K562 (cell line): ENCODE measurements around the gene SIRT5. TPM values are rescaled to one million over a fixed set of nuclear protein-coding genes. Genes with fewer than 3 reads are reported as not detected.

Source experiments
- ATAC-seq: fragments of 200-7000 bp; cut with Tn5 transposase; 3 replicates; pipeline ENCODE4 v1.9.1; 2020; ENCODE audit warnings: moderate library complexity
- BruUV-seq: library from RNA; stranded (reverse); fragments of 400-500 nt; replicated peaks from 2 replicates; lab custom pipeline; 2021; lab: Mats Ljungman, UMichigan
- CTCF ChIA-PET: fragments of 300-600 bp; formaldehyde crosslinking; extraction: SDS; loops from one replicate; lab custom pipeline; 2021; ENCODE audit warnings: low intra/inter-chr PET ratio; lab: Yijun Ruan, JAX
- POLR2A ChIA-PET: fragments of 300-600, 350-650 bp; sonication (Branson Sonifier 250); formaldehyde crosslinking; extraction: SDS; loops from one replicate; lab custom pipeline; 2021; ENCODE audit warnings: antibody characterized with exemption, inconsistent platforms; lab: Yijun Ruan, JAX
- DNase-seq, 4 experiments: peaks; one replicate each; pipeline versions ENCODE4 v3.0.0 to v3.0.0-alpha.2; 2011 to 2018; ENCODE audit warnings: low spot score in 3 of 4, mixed read lengths in 3 of 4; ENCODE audit errors: extremely low read depth in 1 of 4
- FAIRE-seq: peaks from 2 replicates; lab custom pipeline; 2011; peaks lifted over from hg19 to GRCh38; lab: Jason Lieb, UNC
- H2AFZ ChIP-seq: 2 replicates; pipeline ENCODE4 v1.6.0; 2011; ENCODE audit warnings: low read depth, low read length, control low read depth, inconsistent platforms
- H3K27ac ChIP-seq: fragments of 200-600 bp; 3 replicates; pipeline ENCODE4 v1.8.0; 2011; ENCODE audit warnings: low read depth, mild to moderate bottlenecking, control low read depth, inconsistent platforms, low read length, moderate library complexity, mixed read lengths; ENCODE audit errors: extremely low read depth
- H3K27me3 ChIP-seq, 2 experiments: fragments of 300-600 bp in 1 of 2; 2 replicates in 1 of 2; 3 replicates in 1 of 2; pipeline versions ENCODE4 v1.6.0 to v1.8.0; 2011; ENCODE audit warnings: inconsistent platforms in 2 of 2, low read length in 2 of 2, mild to moderate bottlenecking in 1 of 2, mixed read lengths in 1 of 2, moderate library complexity in 1 of 2; ENCODE audit not compliant: control insufficient read depth in 2 of 2, insufficient read depth in 2 of 2
- H3K36me3 ChIP-seq: fragments of 300-600 bp; 3 replicates; pipeline ENCODE4 v1.8.0; 2011; ENCODE audit warnings: mild to moderate bottlenecking, low read length, inconsistent platforms; ENCODE audit not compliant: control insufficient read depth, insufficient read depth
- H3K4me1 ChIP-seq, 2 experiments: fragments of 200-600 bp in 1 of 2; replicated peaks in 1 of 2; 2 replicates in 1 of 2; 3 replicates in 1 of 2; pipeline versions ENCODE4 v1.5.1 to v1.8.0; 2011; ENCODE audit warnings: inconsistent platforms in 2 of 2, low read length in 2 of 2, mild to moderate bottlenecking in 1 of 2, mixed read lengths in 1 of 2, moderate library complexity in 1 of 2; ENCODE audit not compliant: control insufficient read depth in 2 of 2, insufficient read depth in 2 of 2
- H3K4me2 ChIP-seq: 2 replicates; pipeline ENCODE4 v1.6.1; 2011; ENCODE audit warnings: low read length, control low read depth, inconsistent platforms, mixed read lengths; ENCODE audit not compliant: insufficient read depth
- H3K4me3 ChIP-seq: fragments of 200-600 bp; sonication (generic), shearing (Covaris generic); 2 replicates; pipeline ENCODE4 v1.5.1; 2016; ENCODE audit warnings: control low read depth, inconsistent platforms
- H3K79me2 ChIP-seq: fragments of 200-600 bp; 3 replicates; pipeline ENCODE4 v1.8.0; 2011; ENCODE audit warnings: low read length, inconsistent platforms; ENCODE audit not compliant: control insufficient read depth, insufficient read depth
- H3K9ac ChIP-seq, 2 experiments: 2 replicates each; pipeline versions ENCODE4 v1.6.0 to v1.6.1; 2011; ENCODE audit warnings: low read depth in 2 of 2, low read length in 2 of 2, control low read depth in 1 of 2, inconsistent platforms in 1 of 2, mild to moderate bottlenecking in 1 of 2, mixed read lengths in 1 of 2; ENCODE audit not compliant: insufficient read depth in 1 of 2
- H3K9me1 ChIP-seq: one replicate; pipeline ENCODE4 v1.6.0; 2011; ENCODE audit warnings: inconsistent platforms, mild to moderate bottlenecking, low read length, moderate library complexity; ENCODE audit not compliant: control insufficient read depth, insufficient read depth
- H3K9me3 ChIP-seq: replicated peaks from 2 replicates; pipeline ENCODE4 v1.5.1; 2011; ENCODE audit warnings: low read depth, low read length, inconsistent platforms; ENCODE audit not compliant: control insufficient read depth, insufficient read depth
- H4K20me1 ChIP-seq: replicated peaks from 2 replicates; pipeline ENCODE4 v1.6.1; 2011; ENCODE audit warnings: low read length, inconsistent platforms, mixed read lengths; ENCODE audit not compliant: control insufficient read depth, insufficient read depth
- PBX2 ChIP-seq, 2 experiments: IDR thresholded peaks in 1 of 2; conservative IDR thresholded peaks in 1 of 2; 2 replicates each; pipeline ENCODE4 v1.6.1; 2016; ENCODE audit warnings: low read depth in 2 of 2, mild to moderate bottlenecking in 1 of 2, missing compliant biosample characterization in 1 of 2, missing genetic modification characterization in 1 of 2, moderate library complexity in 1 of 2
- PCBP1 ChIP-seq: fragments of 200-400 bp; formaldehyde crosslinking; IDR thresholded peaks from 2 replicates; pipeline ENCODE4 v1.6.1; 2018; ENCODE audit warnings: mild to moderate bottlenecking, low read depth, low read length; ENCODE audit not compliant: poor library complexity, severe bottlenecking
- PHF21A ChIP-seq: fragments of 450-650 bp; IDR thresholded peaks from 2 replicates; pipeline ENCODE4 v1.6.1; 2017; ENCODE audit warnings: low read depth, borderline replicate concordance
- PHTF2 ChIP-seq: fragments of 250-450 bp; sonication (Bioruptor Pico); IDR thresholded peaks from 2 replicates; pipeline ENCODE4 v1.5.0; 2021; ENCODE audit warnings: mild to moderate bottlenecking
- ZNF277 ChIP-seq: fragments of 250-450 bp; sonication (Bioruptor Pico); IDR thresholded peaks from 2 replicates; pipeline ENCODE4 v1.8.0; 2022; ENCODE audit warnings: inconsistent platforms, mild to moderate bottlenecking, moderate library complexity, borderline replicate concordance
- ZNF507 ChIP-seq: conservative IDR thresholded peaks from 2 replicates; pipeline ENCODE4 v1.6.1; 2017; ENCODE audit warnings: missing genetic modification characterization, missing compliant biosample characterization
- WGBS: fragments of 100-300 bp; shearing (Covaris generic); methylation state at CpG from one replicate; pipeline ENCODE4 v1.1.6; 2016; ENCODE audit warnings: low coverage, mixed read lengths; ENCODE audit not compliant: insufficient coverage; ENCODE audit errors: missing lambda C conversion rate; 5-methylcytosine and 5-hydroxymethylcytosine counted together
- in situ Hi-C: fragments of 300-500 bp; cut with MboI; formaldehyde crosslinking; loops from 4 replicates; pipeline ENCODE4 v1.15.0; 2018; ENCODE audit warnings: inconsistent platforms, mixed read lengths
- intact Hi-C: fragments of 100-400 bp; cut with micrococcal nuclease; formaldehyde crosslinking; loops from 2 replicates; pipeline ENCODE4 v1.14.2; 2022
- polyA plus RNA-seq, 8 experiments: library from polyadenylated mRNA; depleted of rRNA in 4 of 8; stranded (reverse) in 5 of 8; unstranded in 3 of 8; fragments of >200 nt; fragmentation: Nextera tagmentation in 2 of 8; fragmentation: Illumina TruSeq in 1 of 8; extraction: Ambion mirVana in 2 of 8; extraction: Trizol in 1 of 8; gene quantifications; 2 replicates each; pipeline versions ENCODE4 v1.2.1 to v1.2.3, GENCODE V29; 2011 to 2014; ENCODE audit warnings: inconsistent platforms in 1 of 8, missing spikeins in 1 of 8
- total RNA-seq, 7 experiments: library from RNA; depleted of rRNA in 6 of 7; stranded (reverse); fragments of >200 nt in 6 of 7; fragmentation: Illumina TruSeq in 2 of 7; extraction: Trizol in 2 of 7; gene quantifications; 2 replicates each; pipeline versions ENCODE4 v1.2.1 to v1.2.3, GENCODE V29; 2011 to 2021; ENCODE audit warnings: low replicate concordance in 1 of 7

The SIRT5 gene
- total and polyA plus RNA-seq, 9 of the 15 experiments (the other 6 are each of a cell fraction or from before 2014, with no cell fraction given) = 2.1 to 15.7 (median 11.4) TPM

DNA sequence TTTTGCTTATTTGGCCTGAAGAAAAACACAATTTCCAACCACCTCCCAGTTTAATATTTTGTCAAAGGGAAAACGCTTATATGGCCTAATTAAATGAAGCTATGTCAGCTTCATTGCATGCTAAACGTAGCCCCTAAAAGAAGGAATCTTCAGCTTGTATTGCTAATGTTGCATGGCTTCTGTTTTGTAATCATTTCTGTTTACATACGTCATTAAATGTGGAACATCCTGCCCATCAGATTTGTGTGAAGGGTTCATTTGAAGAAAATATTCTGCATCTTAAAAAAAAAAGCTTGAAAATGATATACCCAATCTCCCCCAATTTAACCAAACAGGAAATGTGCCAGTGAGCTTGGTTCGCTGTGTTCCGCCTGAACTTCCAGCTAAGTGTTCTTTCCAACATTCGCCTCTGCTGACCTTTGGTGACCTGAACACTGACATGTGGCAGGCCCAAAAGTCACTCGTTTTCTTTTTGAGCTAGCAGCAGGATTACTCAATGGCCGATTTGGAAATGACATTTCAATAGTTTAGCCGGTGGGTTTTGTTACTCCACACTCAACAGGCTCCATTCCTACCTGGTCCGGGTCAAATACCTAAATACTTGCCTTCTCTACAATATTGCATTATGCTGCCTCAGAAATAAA is 12.7 kb upstream of the SIRT5 start:
- no peaks in the 10 kb centered on the region for H3K79me2 ChIP-seq
- BruUV-seq = no TSS peak

DNA sequence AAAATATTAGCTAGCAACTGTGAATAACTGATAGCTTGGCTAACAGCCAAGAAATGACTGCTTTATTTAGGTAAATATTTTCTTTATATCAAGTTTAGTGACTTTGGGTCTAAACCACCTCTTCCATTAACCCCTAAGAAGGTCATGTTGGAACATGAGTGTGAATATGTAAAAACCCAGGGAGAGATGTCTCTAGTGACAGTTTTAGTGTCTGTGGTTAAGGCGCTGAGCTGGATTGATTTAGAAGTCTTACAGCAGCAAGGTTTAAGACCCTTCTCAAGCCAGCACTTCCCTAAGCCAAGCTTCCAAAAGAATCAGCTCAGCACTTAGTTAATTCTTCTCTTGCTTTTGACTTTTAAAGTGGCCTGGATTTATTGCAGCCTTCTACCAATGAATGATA is 11.4 kb upstream of the SIRT5 start:
- Histone ChIP-seq H3K9ac (no peak overlapping the region), H3K79me2 (no peaks in the 10 kb centered on the region), H3K9me3 (no peaks in the 10 kb centered on the region), H2AFZ (no peak overlapping the region), H4K20me1 (no peaks in the 10 kb centered on the region), H3K27me3 (peaks cover 0 to 11% of the 10 kb centered on the region in 2 experiments; a peak in 1 of 5 replicates), H3K27ac (no peak overlapping the region), H3K36me3 (no peaks in the 10 kb centered on the region), H3K4me2 (no peak overlapping the region), H3K4me3 (no peak overlapping the region), H3K9me1 (no peaks in the 10 kb centered on the region), H3K4me1 (no peaks in the 10 kb centered on the region)
- ATAC-seq = no peak
- no peak for DNase-seq
- POLR2A ChIA-PET = interaction anchor here (0.8 kb wide), 1 partner anchor 12 kb away, joined by 6 read pairs; the partner anchor contains the start of gene SIRT5
- in situ Hi-C loops (no loop called here), intact Hi-C loops (no loop called here)
- CTCF ChIA-PET = no interaction called here
- 47% methylated on average over 1 of the region's 1 CpG for WGBS
- FAIRE-seq = no peak
- no TSS peak for BruUV-seq
- TF ChIP-seq PCBP1 = no peak
- no peak for TF ChIP-seq PHTF2 (CRISPR knock-in tag)
- no peak for TF ChIP-seq PBX2 (CRISPR knock-in tag; IDR thresholded peaks at IDR 0.05; ENCODE audit: low read depth)
- peak; percentile 84 for TF ChIP-seq PBX2 (tag; conservative IDR thresholded peaks at IDR 0.05; ENCODE audit: low read depth)
- no peak for TF ChIP-seq ZNF277 (CRISPR knock-in tag)
- TF ChIP-seq PHF21A = no peak

More for the DNA sequence above, 12.7 kb upstream of the SIRT5 start:
- Histone ChIP-seq H3K9me1 (no peaks in the 10 kb centered on the region), H4K20me1 (no peaks in the 10 kb centered on the region), H3K4me3 (no peak overlapping the region), H2AFZ (no peak overlapping the region), H3K4me1 (no peaks in the 10 kb centered on the region), H3K27me3 (peaks cover 0 to 11% of the 10 kb centered on the region in 2 experiments; a peak in 1 of 5 replicates), H3K4me2 (no peak overlapping the region), H3K9me3 (no peaks in the 10 kb centered on the region), H3K36me3 (no peaks in the 10 kb centered on the region), H3K27ac (no peak overlapping the region), H3K9ac (no peak overlapping the region)
- no peak for TF ChIP-seq ZNF507
- FAIRE-seq (no peak), ATAC-seq (no peak), DNase-seq (no peak)
- intact Hi-C loops = no loop called here
- in situ Hi-C loops = no loop called here
- 45% methylated on average over 10 of the region's 10 CpGs for WGBS
- ChIA-PET POLR2A (interaction anchor here (1.3 kb wide), 1 partner anchor 13 kb away, joined by 8 read pairs; the partner anchor contains the start of gene SIRT5), CTCF (no interaction called here)
